Measurements from ENCODE around the gene KRTAP2-3.
"Not testable (repeated sequence)": the region's sequence is repeated elsewhere in the genome, so short reads cannot be mapped to it uniquely, and the experiment has no call there.

KRTAP2-3 gene

GRCh38 chr17:41065829-41066624 is 6.1 kb upstream of the KRTAP2-3 start, which contains the start of gene KRTAP2-4:
Gene KRTAP2-4, minus strand, starts transcription at chr17:41065879. Its CDS starts 34 bp downstream, at chr17:41065845.
- DNase-seq: no peak

DNA sequence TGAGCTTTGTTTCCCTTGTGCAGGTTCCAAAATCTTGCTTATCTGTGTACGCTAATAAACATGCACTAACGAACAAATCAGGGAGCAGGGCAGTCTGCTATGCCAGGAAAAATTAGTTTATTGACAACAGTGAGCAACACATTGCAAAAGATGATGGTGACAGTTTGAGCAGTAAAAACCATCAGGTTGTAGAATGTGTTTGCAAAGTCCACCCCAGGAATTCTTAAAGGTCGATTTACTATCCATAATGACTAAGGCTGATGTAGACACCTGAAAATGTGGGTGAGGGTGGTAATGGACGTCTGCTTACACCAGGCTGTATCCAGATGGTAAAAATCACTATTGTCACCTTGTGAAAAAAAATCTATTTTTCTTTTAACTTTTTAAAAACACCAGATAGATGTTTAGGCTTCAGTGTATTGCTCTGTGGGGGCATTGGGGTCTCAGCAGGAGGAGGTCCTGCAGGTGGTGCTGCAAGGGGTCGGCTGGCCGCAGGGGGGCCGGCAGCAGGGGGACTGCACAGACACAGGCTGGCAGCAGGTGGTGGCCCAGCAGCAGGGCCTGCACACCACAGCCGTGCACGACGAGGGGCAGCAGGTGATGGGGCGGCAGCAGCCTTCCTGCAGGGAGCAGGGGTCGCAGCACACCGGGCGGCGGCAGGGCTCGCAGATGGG is 5.2 kb upstream of the KRTAP2-3 start:
- not testable (repeated sequence) for DNase-seq

- DNase-seq: peak; percentile 14
Observed at GRCh38 chr17:41064301-41064700, 4.4 kb upstream of the KRTAP2-3 start.

DNA sequence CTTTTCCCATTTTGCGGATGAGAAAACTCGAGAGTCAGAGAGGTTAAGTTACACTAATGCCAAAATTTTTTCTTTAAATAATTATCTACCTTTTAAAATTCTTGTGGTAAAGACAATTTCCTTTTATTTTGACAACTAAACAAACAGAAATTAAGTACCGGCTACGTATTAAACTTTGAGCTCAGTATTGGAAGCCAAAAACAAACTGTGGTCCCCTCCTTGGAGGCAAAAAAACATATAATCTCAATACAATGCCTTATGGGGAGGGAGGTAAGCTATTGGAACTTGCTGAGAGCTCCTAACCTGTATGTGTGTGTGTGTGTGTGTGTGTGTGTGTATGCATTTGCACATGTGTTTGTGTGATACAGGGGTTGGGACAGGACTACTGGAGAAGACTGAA is 3.5 kb upstream of the KRTAP2-3 start:
- no peak for DNase-seq

DNA sequence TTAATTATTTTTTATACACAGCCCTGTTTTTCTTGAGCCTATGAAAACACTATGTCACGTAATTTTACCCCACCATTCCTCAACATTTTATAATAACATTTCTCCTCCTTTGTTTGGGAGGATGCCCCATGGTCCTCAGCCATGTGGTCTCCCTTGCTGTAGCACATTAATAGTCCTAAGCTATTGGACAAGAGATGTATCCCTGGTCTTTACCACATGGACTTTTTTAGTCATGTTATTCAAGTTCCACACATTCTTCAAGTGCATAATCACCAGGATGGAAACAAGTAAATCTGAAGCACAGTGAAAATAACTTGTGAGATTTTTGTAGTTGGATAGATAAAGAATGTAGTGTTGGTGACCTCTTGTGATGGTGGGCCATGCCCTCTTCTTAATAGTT is 2.0 kb upstream of the KRTAP2-3 start:
- no peak for DNase-seq

GRCh38 chr17:41059276-41060051 is 450 bp downstream of the KRTAP2-3 start:
- DNase-seq: not testable (repeated sequence)

- DNase-seq: no peak
Observed at GRCh38 chr17:41058741-41059140, 1.2 kb downstream of the KRTAP2-3 start.

DNA sequence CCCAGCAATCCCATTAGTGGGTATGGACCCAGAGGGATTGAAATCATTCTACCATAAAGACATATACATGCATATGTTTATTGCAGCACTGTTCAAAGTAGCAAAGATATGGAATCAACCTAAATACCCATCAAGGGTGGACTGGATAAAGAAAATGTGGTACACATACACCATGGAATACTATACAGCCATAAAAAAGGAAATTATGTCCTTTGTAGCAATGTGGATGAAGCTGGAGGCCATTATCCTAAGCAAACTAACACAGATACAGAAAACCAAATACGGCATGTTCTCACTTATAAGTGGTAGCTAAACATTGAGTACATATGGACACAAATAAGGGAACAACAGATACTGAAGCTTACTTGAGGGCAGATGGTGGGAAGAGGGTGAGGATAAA is 2.4 kb downstream of the KRTAP2-3 start:
- DNase-seq: no peak

- DNase-seq: not testable (repeated sequence)
Observed at GRCh38 chr17:41055130-41055529, 4.8 kb downstream of the KRTAP2-3 start, which contains the start of gene KRTAP2-2. Gene KRTAP2-2, minus strand, starts transcription at chr17:41055230. Its CDS starts 19 bp downstream, at chr17:41055211.

- DNase-seq: not testable (repeated sequence)
Observed at GRCh38 chr17:41054556-41054955, 5.4 kb downstream of the KRTAP2-3 start.

- DNase-seq: no peak
Observed at GRCh38 chr17:41054025-41054424, 5.9 kb downstream of the KRTAP2-3 start.

DNA sequence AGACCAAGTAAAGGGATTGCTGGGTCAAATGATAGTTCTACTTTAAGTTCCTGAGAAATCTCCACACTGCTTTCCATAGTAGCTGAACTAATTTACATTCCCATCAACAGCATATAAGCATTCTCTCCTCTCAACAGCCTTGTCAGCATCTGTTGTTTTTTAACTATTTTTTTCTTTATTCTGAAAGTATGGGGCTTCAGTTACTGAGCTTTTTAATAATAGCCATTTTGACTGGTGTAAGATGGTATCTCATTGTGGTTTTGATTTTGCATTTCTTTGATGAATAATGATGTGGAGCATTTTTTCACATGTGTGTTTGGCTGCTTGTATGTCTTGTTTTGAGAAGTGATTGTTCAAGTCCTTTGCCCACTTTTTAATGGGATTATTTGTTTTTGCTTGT is 7.3 kb downstream of the KRTAP2-3 start:
- no peak for DNase-seq

DNA sequence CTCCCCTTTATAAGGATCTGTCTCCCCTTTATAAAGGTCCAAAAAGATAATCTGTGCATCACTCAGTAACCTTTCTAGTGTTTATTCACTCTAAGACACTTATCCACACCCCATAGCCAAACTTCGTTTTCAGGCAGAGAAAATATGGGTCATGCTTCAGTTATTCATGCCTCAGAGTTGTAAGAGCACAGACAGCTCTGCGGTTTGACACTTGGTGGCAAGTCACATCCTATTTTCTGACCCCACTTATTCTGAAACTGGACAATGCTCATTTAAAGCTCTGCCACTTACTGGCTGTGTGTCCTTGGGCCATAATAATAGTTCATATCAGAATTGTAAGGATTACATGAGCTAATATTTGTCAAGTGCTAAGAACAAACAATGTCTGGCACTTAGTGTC is 10.8 kb downstream of the KRTAP2-3 start:
- no peak for DNase-seq

- DNase-seq: no peak
Observed at GRCh38 chr17:41048441-41048840, 11.5 kb downstream of the KRTAP2-3 start.

- DNase-seq: not testable (repeated sequence)
Observed at GRCh38 chr17:41046735-41047465, 13.0 kb downstream of the KRTAP2-3 start, which contains the start of gene KRTAP2-1. Gene KRTAP2-1, minus strand, starts transcription at chr17:41047316. Its CDS starts 49 bp downstream, at chr17:41047267.

DNA sequence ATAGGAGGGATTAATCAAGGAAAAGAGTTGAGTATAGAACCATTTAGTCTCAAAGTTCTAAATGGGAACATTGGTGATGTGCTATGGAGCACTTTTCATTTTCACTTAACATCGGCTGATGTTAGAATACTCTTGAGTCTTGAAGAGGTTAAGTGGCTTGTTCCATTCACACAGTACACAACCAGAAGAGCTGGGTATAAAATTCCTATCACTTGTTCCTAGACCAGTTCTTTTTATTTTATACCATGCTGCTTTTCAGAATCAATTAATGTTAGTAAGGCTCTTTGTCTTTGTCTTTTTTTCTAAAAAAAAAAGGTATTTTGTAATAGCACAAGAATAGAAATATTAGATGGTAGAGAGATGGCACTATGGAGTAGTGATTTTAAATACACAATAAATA is 17.0 kb downstream of the KRTAP2-3 start:
- DNase-seq: no peak

GRCh38 chr17:41040783-41041571 is 18.9 kb downstream of the KRTAP2-3 start, which contains the start of gene KRTAP1-1:
Gene KRTAP1-1, minus strand, starts transcription at chr17:41041450. Its CDS starts 53 bp downstream, at chr17:41041397.
- not testable (repeated sequence) for DNase-seq

GRCh38 chr17:41037853-41038350 is 22.0 kb downstream of the KRTAP2-3 start:
- no peak for DNase-seq

- DNase-seq: not testable (repeated sequence)
Observed at GRCh38 chr17:41034346-41034935, 25.5 kb downstream of the KRTAP2-3 start, which contains the start of gene KRTAP1-3. Gene KRTAP1-3, minus strand, starts transcription at chr17:41034874. Its CDS starts 53 bp downstream, at chr17:41034821.

- no peak for DNase-seq
Observed at GRCh38 chr17:41029633-41030245, 30.2 kb downstream of the KRTAP2-3 start, which contains the start of gene KRTAP1-4. Gene KRTAP1-4, minus strand, starts transcription at chr17:41030195. Its CDS starts 117 bp downstream, at chr17:41030078.
